GM21529 (cell line): ENCODE measurements around the gene KCNK7.

Experiments used
- ATAC-seq: cut with Tn5 transposase; IDR thresholded peaks from one replicate; pipeline ENCODE4 v1.9.1; 2021; ENCODE audit not compliant: unreplicated experiment

KCNK7 gene

GRCh38 chr11:65611758-65612603, 16.4 kb upstream of the KCNK7 start:
- ATAC-seq: no peak

GRCh38 chr11:65611028-65611757, 15.6 kb upstream of the KCNK7 start:
- ATAC-seq: no peak

- no peak for ATAC-seq
Measured at GRCh38 chr11:65610404-65610803, 14.8 kb upstream of the KCNK7 start.

- ATAC-seq: no peak
Measured at GRCh38 chr11:65609665-65610064, 14.1 kb upstream of the KCNK7 start.

GRCh38 chr11:65609229-65609628, 13.6 kb upstream of the KCNK7 start:
- ATAC-seq: no peak

GRCh38 chr11:65607614-65608426, 12.2 kb upstream of the KCNK7 start:
- no peak for ATAC-seq

- no peak for ATAC-seq
Measured at GRCh38 chr11:65606876-65607613, 11.4 kb upstream of the KCNK7 start.

- ATAC-seq: no peak
Measured at GRCh38 chr11:65604258-65604657, 8.7 kb upstream of the KCNK7 start.

GRCh38 chr11:65599955-65600246, 4.3 kb upstream of the KCNK7 start:
- no peak for ATAC-seq

- ATAC-seq: no peak
Measured at GRCh38 chr11:65599216-65599954, 3.8 kb upstream of the KCNK7 start.

GRCh38 chr11:65598258-65598699, 2.7 kb upstream of the KCNK7 start:
- no peak for ATAC-seq

GRCh38 chr11:65596520-65596919, 920 bp upstream of the KCNK7 start:
- ATAC-seq: no peak

- no peak for ATAC-seq
Measured at GRCh38 chr11:65595131-65595530, 469 bp downstream of the KCNK7 start.

- no peak for ATAC-seq
Measured at GRCh38 chr11:65593518-65594414, 1.8 kb downstream of the KCNK7 start.

GRCh38 chr11:65592858-65593517, 2.6 kb downstream of the KCNK7 start:
- ATAC-seq: no peak

- no peak for ATAC-seq
Measured at GRCh38 chr11:65591939-65592857, 3.4 kb downstream of the KCNK7 start.

- ATAC-seq: no peak
Measured at GRCh38 chr11:65590240-65590738, 5.3 kb downstream of the KCNK7 start.
